Smooth muscle cell (in vitro differentiated cells): ENCODE results near the gene SPATA3. TPM values are rescaled to one million over a fixed set of nuclear protein-coding genes. Genes with fewer than 3 reads are reported as not detected.

Experiments
- DNase-seq: peaks from one replicate; lab custom pipeline; 2025; ENCODE audit not compliant: unreplicated experiment; lab: John Stamatoyannopoulos, UW
- H2AFZ ChIP-seq: fragments of 200-600 bp; sonication (generic); 2 replicates; pipeline ENCODE4 v1.6.0; 2016; ENCODE audit warnings: antibody characterized with exemption, low read depth, mild to moderate bottlenecking
- H3F3A ChIP-seq: fragments of 200-600 bp; sonication (generic); 2 replicates; pipeline ENCODE4 v1.6.0; 2017; ENCODE audit warnings: antibody characterized with exemption, low read depth
- H3K27ac ChIP-seq: fragments of 200-600 bp; sonication (generic); 2 replicates; pipeline ENCODE4 v1.5.1; 2016; ENCODE audit warnings: low read depth, mild to moderate bottlenecking
- H3K27me3 ChIP-seq: fragments of 200-600 bp; sonication (generic); 2 replicates; pipeline ENCODE4 v1.6.1; 2016; ENCODE audit warnings: low read depth, mild to moderate bottlenecking
- H3K36me3 ChIP-seq: fragments of 200-600 bp; sonication (generic); 2 replicates; pipeline ENCODE4 v1.5.1; 2016; ENCODE audit warnings: low read depth
- H3K4me1 ChIP-seq: fragments of 200-600 bp; sonication (generic); 2 replicates; pipeline ENCODE4 v1.5.1; 2016; ENCODE audit warnings: low read depth
- H3K4me2 ChIP-seq: fragments of 200-600 bp; sonication (generic); 2 replicates; pipeline ENCODE4 v1.6.0; 2016; ENCODE audit warnings: mild to moderate bottlenecking
- H3K4me3 ChIP-seq: fragments of 200-600 bp; sonication (generic); 2 replicates; pipeline ENCODE4 v1.5.1; 2016; ENCODE audit warnings: mild to moderate bottlenecking
- H3K79me2 ChIP-seq: fragments of 200-600 bp; sonication (generic); 2 replicates; pipeline ENCODE4 v1.6.0; 2016; ENCODE audit warnings: low read depth, mild to moderate bottlenecking
- H3K9ac ChIP-seq: fragments of 200-600 bp; sonication (generic); 2 replicates; pipeline ENCODE4 v1.6.0; 2016; ENCODE audit warnings: low read depth
- H3K9me3 ChIP-seq: fragments of 200-600 bp; sonication (generic); replicated peaks from 2 replicates; pipeline ENCODE4 v1.5.1; 2016; ENCODE audit warnings: low read depth
- H4K20me1 ChIP-seq: fragments of 200-600 bp; sonication (generic); 2 replicates; pipeline ENCODE4 v1.6.0; 2016; ENCODE audit warnings: low read depth
- WGBS: methylation state at CpG from one replicate; pipeline ENCODE4 v1.1.7; 2016; ENCODE audit warnings: low lambda C conversion rate; 5-methylcytosine and 5-hydroxymethylcytosine counted together
- polyA plus RNA-seq: library from polyadenylated mRNA; unstranded; fragments of >200 nt; fragmentation: Nextera tagmentation; extraction: Ambion mirVana; gene quantifications from 2 replicates; pipeline ENCODE4 v1.2.1, GENCODE V29; 2016
- total RNA-seq: library from RNA; depleted of rRNA; stranded (reverse); fragments of >200 nt; gene quantifications from 2 replicates; pipeline ENCODE4 v1.2.3, GENCODE V29; 2014
- TF ChIP-seq, protein P1 (sequence below): fragments of 200-600 bp; sonication (generic); IDR thresholded peaks from 2 replicates; pipeline ENCODE4 v1.5.1; 2017; ENCODE audit warnings: borderline replicate concordance, mild to moderate bottlenecking, antibody characterized with exemption; ENCODE audit not compliant: insufficient read depth, poor library complexity, severe bottlenecking

The SPATA3 gene
- total and polyA plus RNA-seq, 2 experiments from 2014 or later, result not detected

GRCh38 chr2:231057590-231057989 lies 61.7 kb downstream of the SPATA3 start:
- Histone ChIP-seq H3K4me1 (peaks cover 14% of the 10 kb centered on the region), H3K9me3 (no peaks in the 10 kb centered on the region), H3K9ac (peak overlapping the region; percentile 99), H4K20me1 (peaks cover 50% of the 10 kb centered on the region), H2AFZ (peak overlapping the region; percentile 75), H3K27ac (peak overlapping the region; percentile 98), H3K4me3 (peak overlapping the region; percentile 86), H3K27me3 (no peaks in the 10 kb centered on the region), H3F3A (no peaks in the 10 kb centered on the region), H3K36me3 (peaks cover 6% of the 10 kb centered on the region), H3K4me2 (peak overlapping the region; percentile 96), H3K79me2 (peaks cover 58% of the 10 kb centered on the region)
- WGBS, result 8% methylated on average over 10 of the region's 10 CpGs
- DNase-seq, result no peak
- TF ChIP-seq, protein P1, sequence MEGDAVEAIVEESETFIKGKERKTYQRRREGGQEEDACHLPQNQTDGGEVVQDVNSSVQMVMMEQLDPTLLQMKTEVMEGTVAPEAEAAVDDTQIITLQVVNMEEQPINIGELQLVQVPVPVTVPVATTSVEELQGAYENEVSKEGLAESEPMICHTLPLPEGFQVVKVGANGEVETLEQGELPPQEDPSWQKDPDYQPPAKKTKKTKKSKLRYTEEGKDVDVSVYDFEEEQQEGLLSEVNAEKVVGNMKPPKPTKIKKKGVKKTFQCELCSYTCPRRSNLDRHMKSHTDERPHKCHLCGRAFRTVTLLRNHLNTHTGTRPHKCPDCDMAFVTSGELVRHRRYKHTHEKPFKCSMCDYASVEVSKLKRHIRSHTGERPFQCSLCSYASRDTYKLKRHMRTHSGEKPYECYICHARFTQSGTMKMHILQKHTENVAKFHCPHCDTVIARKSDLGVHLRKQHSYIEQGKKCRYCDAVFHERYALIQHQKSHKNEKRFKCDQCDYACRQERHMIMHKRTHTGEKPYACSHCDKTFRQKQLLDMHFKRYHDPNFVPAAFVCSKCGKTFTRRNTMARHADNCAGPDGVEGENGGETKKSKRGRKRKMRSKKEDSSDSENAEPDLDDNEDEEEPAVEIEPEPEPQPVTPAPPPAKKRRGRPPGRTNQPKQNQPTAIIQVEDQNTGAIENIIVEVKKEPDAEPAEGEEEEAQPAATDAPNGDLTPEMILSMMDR, result no peak

Other genes with a start within 250 kb of the SPATA3 start
- gene ITM2C, start 131.2 kb upstream of the SPATA3 start, total RNA-seq, result 344 and 532 TPM in 2 replicates
- gene ITM2C, start 131.2 kb upstream of the SPATA3 start, polyA plus RNA-seq, result 458 and 600 TPM in 2 replicates
- not detected in 2 replicates for gene GPR55, start 70.9 kb upstream of the SPATA3 start, total RNA-seq
- gene GPR55, start 70.9 kb upstream of the SPATA3 start, polyA plus RNA-seq, result not detected in 2 replicates
- gene C2orf72, start 41.4 kb downstream of the SPATA3 start, total RNA-seq, result 0.40 and 1.2 TPM in 2 replicates
- gene C2orf72, start 41.4 kb downstream of the SPATA3 start, polyA plus RNA-seq, result 0.48 and 1.1 TPM in 2 replicates
- gene PSMD1, start 60.7 kb downstream of the SPATA3 start, total RNA-seq, result 88.8 and 95.7 TPM in 2 replicates
- gene PSMD1, start 60.7 kb downstream of the SPATA3 start, polyA plus RNA-seq, result 95.4 and 99.7 TPM in 2 replicates
- gene HTR2B, start 128.9 kb downstream of the SPATA3 start, total RNA-seq, result not detected in 2 replicates
- gene HTR2B, start 128.9 kb downstream of the SPATA3 start, polyA plus RNA-seq, result 0.07 TPM in 1 of 2 replicates, not detected in the other
- 34.7 and 38.6 TPM in 2 replicates for gene ARMC9, start 202.5 kb downstream of the SPATA3 start, total RNA-seq
- 42.9 and 51.0 TPM in 2 replicates for gene ARMC9, start 202.5 kb downstream of the SPATA3 start, polyA plus RNA-seq